ENCODE results near the gene TENM4.

GRCh38 chr11:78857688-78858087 is 583.1 kb downstream of the TENM4 start:
- TF ChIP-seq GTF2I (CRISPR knock-in tag; conservative IDR thresholded peaks at IDR 0.05): no peak
- no peak for TF ChIP-seq CTCF (IDR thresholded peaks at IDR 0.05)
- no peak for TF ChIP-seq E2F1 (CRISPR knock-in tag; IDR thresholded peaks at IDR 0.05)
- no peak for TF ChIP-seq MYBL2 (CRISPR knock-in tag; IDR thresholded peaks at IDR 0.05)
- no peak for TF ChIP-seq NFE2L1 (CRISPR knock-in tag; IDR thresholded peaks at IDR 0.05)

Measured in WTC11 (cell line).